Measurements from ENCODE around the gene UBE2L3. TPM values are rescaled to one million over a fixed set of nuclear protein-coding genes. Genes with fewer than 3 reads are reported as not detected.

UBE2L3 gene
- total RNA-seq, 1 experiment from 2014 or later = 66.6 TPM

- CTCF ChIA-PET = no interaction called here
- Mint-ChIP-seq H3K4me3 (ENCODE audit: low read depth, unreplicated experiment) (peak overlapping the region; percentile 87), H3K9me3 (ENCODE audit: low read depth, unreplicated experiment) (no peaks in the 10 kb centered on the region), H3K27me3 (ENCODE audit: unreplicated experiment) (no peaks in the 10 kb centered on the region), H3K27ac (ENCODE audit: unreplicated experiment) (peak overlapping the region; percentile 42), H3K36me3 (ENCODE audit: insufficient read depth, unreplicated experiment) (peaks cover 52% of the 10 kb centered on the region), H3K4me1 (ENCODE audit: low read depth, unreplicated experiment) (peaks cover 13% of the 10 kb centered on the region)
- intact Hi-C loops (cut with micrococcal nuclease; ENCODE audit: unreplicated experiment) = no loop called here
- BruUV-seq (replicated peaks) = no TSS peak
- no peak for TF ChIP-seq CTCF (IDR thresholded peaks at IDR 0.05; ENCODE audit: unreplicated experiment)
- DNase-seq = no peak
Observed at GRCh38 chr22:21657020-21657359, 89.5 kb downstream of the UBE2L3 start.

GRCh38 chr22:21657360-21658032 is 90.0 kb downstream of the UBE2L3 start:
- peak; percentile 91 for DNase-seq
- Mint-ChIP-seq H3K36me3 (ENCODE audit: insufficient read depth, unreplicated experiment) (peaks cover 47% of the 10 kb centered on the region), H3K27ac (ENCODE audit: unreplicated experiment) (peak overlapping the region; percentile 70), H3K27me3 (ENCODE audit: unreplicated experiment) (no peaks in the 10 kb centered on the region), H3K9me3 (ENCODE audit: low read depth, unreplicated experiment) (no peaks in the 10 kb centered on the region), H3K4me3 (ENCODE audit: low read depth, unreplicated experiment) (peak overlapping the region; percentile 87), H3K4me1 (ENCODE audit: low read depth, unreplicated experiment) (peaks cover 13% of the 10 kb centered on the region)
- no TSS peak for BruUV-seq (replicated peaks)
- peak; percentile 22 for TF ChIP-seq CTCF (IDR thresholded peaks at IDR 0.05; ENCODE audit: unreplicated experiment)
- CTCF ChIA-PET = interaction anchor here (0.6 to 1.0 kb wide), 4 partner anchors 11 to 268 kb away, joined by 3 to 6 read pairs (median 4); no protein-coding TSS in a partner anchor
- intact Hi-C loops (cut with micrococcal nuclease; ENCODE audit: unreplicated experiment) = no loop called here

GRCh38 chr22:21659864-21660525 is 92.5 kb downstream of the UBE2L3 start:
- CTCF ChIA-PET = no interaction called here
- Mint-ChIP-seq H3K27me3 (ENCODE audit: unreplicated experiment) (no peaks in the 10 kb centered on the region), H3K27ac (ENCODE audit: unreplicated experiment) (no peak overlapping the region), H3K4me1 (ENCODE audit: low read depth, unreplicated experiment) (peaks cover 13% of the 10 kb centered on the region), H3K9me3 (ENCODE audit: low read depth, unreplicated experiment) (no peaks in the 10 kb centered on the region), H3K36me3 (ENCODE audit: insufficient read depth, unreplicated experiment) (peaks cover 36% of the 10 kb centered on the region), H3K4me3 (ENCODE audit: low read depth, unreplicated experiment) (no peak overlapping the region)
- TF ChIP-seq CTCF (IDR thresholded peaks at IDR 0.05; ENCODE audit: unreplicated experiment) = no peak
- BruUV-seq (replicated peaks) = no TSS peak
- no peak for DNase-seq
- intact Hi-C loops (cut with micrococcal nuclease; ENCODE audit: unreplicated experiment) = no loop called here

GRCh38 chr22:21660904-21661303 is 93.4 kb downstream of the UBE2L3 start:
- H3K27ac Mint-ChIP-seq (ENCODE audit: unreplicated experiment) = no peak overlapping the region
- CTCF ChIA-PET = no interaction called here
- no peaks in the 10 kb centered on the region for H3K27me3 Mint-ChIP-seq (ENCODE audit: unreplicated experiment)
- no peak overlapping the region for H3K4me3 Mint-ChIP-seq (ENCODE audit: low read depth, unreplicated experiment)
- no peaks in the 10 kb centered on the region for H3K9me3 Mint-ChIP-seq (ENCODE audit: low read depth, unreplicated experiment)
- no TSS peak for BruUV-seq (replicated peaks)
- DNase-seq = no peak
- peaks cover 13% of the 10 kb centered on the region for H3K4me1 Mint-ChIP-seq (ENCODE audit: low read depth, unreplicated experiment)
- peaks cover 46% of the 10 kb centered on the region for H3K36me3 Mint-ChIP-seq (ENCODE audit: insufficient read depth, unreplicated experiment)
- intact Hi-C loops (cut with micrococcal nuclease; ENCODE audit: unreplicated experiment) = no loop called here
- TF ChIP-seq CTCF (IDR thresholded peaks at IDR 0.05; ENCODE audit: unreplicated experiment) = no peak
